Epidermal melanocyte (primary cell): ENCODE results near the gene ZDHHC18.
"Not testable (repeated sequence)": the region's sequence is repeated elsewhere in the genome, so short reads cannot be mapped to it uniquely, and the experiment has no call there.

Source experiments
- DNase-seq: peaks from one replicate; pipeline ENCODE4 v3.0.0; 2011; ENCODE audit warnings: low spot score; ENCODE audit not compliant: insufficient read length

The ZDHHC18 gene

GRCh38 chr1:26857473-26858060 is 31.1 kb downstream of the ZDHHC18 start:
- peak; percentile 13 for DNase-seq

GRCh38 chr1:26858160-26858559 is 31.7 kb downstream of the ZDHHC18 start:
- DNase-seq, result no peak

GRCh38 chr1:26858891-26859640 is 32.6 kb downstream of the ZDHHC18 start:
- no peak for DNase-seq

- DNase-seq, result no peak
These were observed 34.8 kb downstream of the ZDHHC18 start for GRCh38 chr1:26861286-26861701.

GRCh38 chr1:26861889-26862378 is 35.4 kb downstream of the ZDHHC18 start:
- no peak for DNase-seq

GRCh38 chr1:26862781-26863684 is 36.5 kb downstream of the ZDHHC18 start, which contains the start of gene SFN:
Gene SFN, plus strand, starts transcription at chr1:26863149. Its CDS starts 64 bp downstream, at chr1:26863213.
- DNase-seq, result no peak

- DNase-seq, result no peak
These were observed 37.2 kb downstream of the ZDHHC18 start for GRCh38 chr1:26863685-26864077.

GRCh38 chr1:26864610-26865480 is 38.4 kb downstream of the ZDHHC18 start:
- peak; percentile 78 for DNase-seq

- DNase-seq, result not testable (repeated sequence)
These were observed 46.6 kb downstream of the ZDHHC18 start for GRCh38 chr1:26873097-26873496.

GRCh38 chr1:26874896-26875295 is 48.4 kb downstream of the ZDHHC18 start:
- DNase-seq, result no peak

- DNase-seq, result no peak
These were observed 50.8 kb downstream of the ZDHHC18 start for GRCh38 chr1:26877326-26877725.

GRCh38 chr1:26879793-26880192 is 53.3 kb downstream of the ZDHHC18 start:
- DNase-seq, result no peak

GRCh38 chr1:26881611-26882010 is 55.1 kb downstream of the ZDHHC18 start:
- not testable (repeated sequence) for DNase-seq

GRCh38 chr1:26882696-26883463 is 56.4 kb downstream of the ZDHHC18 start:
- no peak for DNase-seq

GRCh38 chr1:26887125-26887524 is 60.6 kb downstream of the ZDHHC18 start:
- DNase-seq, result no peak

- DNase-seq, result no peak
These were observed 61.7 kb downstream of the ZDHHC18 start for GRCh38 chr1:26888231-26888630.

GRCh38 chr1:26889551-26890466 is 63.3 kb downstream of the ZDHHC18 start, which contains the start of gene GPN2:
Gene GPN2, minus strand, starts transcription at chr1:26890283. Its CDS starts 187 bp downstream, at chr1:26890096.
- peak; percentile 83 for DNase-seq

GRCh38 chr1:26890467-26890796 is 63.9 kb downstream of the ZDHHC18 start:
- no peak for DNase-seq

GRCh38 chr1:26894263-26894662 is 67.8 kb downstream of the ZDHHC18 start:
- no peak for DNase-seq
